Loucy (cell line): ENCODE results near the gene CAMTA1.

Source experiments
- CTCF ChIP-seq: fragments of 200-600 bp; sonication (generic); conservative IDR thresholded peaks from 2 replicates; pipeline ENCODE4 v1.5.1; 2014; ENCODE audit warnings: mild to moderate bottlenecking, antibody characterized with exemption, low read length
- EZH2phosphoT487 ChIP-seq: fragments of 200-600 bp; IDR thresholded peaks from 2 replicates; pipeline ENCODE4 v1.6.1; 2018; ENCODE audit warnings: antibody characterized with exemption, mild to moderate bottlenecking, moderate library complexity, borderline replicate concordance

- TF ChIP-seq CTCF = no peak
- no peak for TF ChIP-seq EZH2phosphoT487
These were observed 468.8 kb downstream of the CAMTA1 start for GRCh38 chr1:7253988-7254587.
